Ecto neural progenitor cell (in vitro differentiated cells): ENCODE results near the gene TRIM45.
"Not testable (repeated sequence)": the region's sequence is repeated elsewhere in the genome, so short reads cannot be mapped to it uniquely, and the experiment has no call there.

Experiments
- DNase-seq: peaks from one replicate; pipeline ENCODE4 v3.0.0-alpha.2; 2018; ENCODE audit warnings: low spot score

The TRIM45 gene

GRCh38 chr1:117130526-117130925 is 9.0 kb upstream of the TRIM45 start:
- no peak for DNase-seq

GRCh38 chr1:117128323-117129079 is 7.0 kb upstream of the TRIM45 start:
- no peak for DNase-seq

GRCh38 chr1:117127795-117128194 is 6.2 kb upstream of the TRIM45 start:
- DNase-seq: no peak

- DNase-seq: no peak
Measured at GRCh38 chr1:117124661-117125060, 3.1 kb upstream of the TRIM45 start.

- DNase-seq: no peak
Measured at GRCh38 chr1:117123274-117123673, 1.7 kb upstream of the TRIM45 start.

GRCh38 chr1:117122330-117123025 is 929 bp upstream of the TRIM45 start:
- DNase-seq: no peak

- peak; percentile 55 for DNase-seq
Measured at GRCh38 chr1:117120774-117121588, 568 bp downstream of the TRIM45 start.

- DNase-seq: not testable (repeated sequence)
Measured at GRCh38 chr1:117119144-117119543, 2.4 kb downstream of the TRIM45 start.

GRCh38 chr1:117118137-117118536 is 3.4 kb downstream of the TRIM45 start:
- no peak for DNase-seq

- no peak for DNase-seq
Measured at GRCh38 chr1:117117697-117118096, 3.9 kb downstream of the TRIM45 start.

- DNase-seq: no peak
Measured at GRCh38 chr1:117116784-117117130, 4.8 kb downstream of the TRIM45 start.

- DNase-seq: no peak
Measured at GRCh38 chr1:117116090-117116783, 5.3 kb downstream of the TRIM45 start.

GRCh38 chr1:117114877-117115276 is 6.7 kb downstream of the TRIM45 start:
- DNase-seq: no peak

GRCh38 chr1:117113199-117113598 is 8.3 kb downstream of the TRIM45 start:
- DNase-seq: no peak

GRCh38 chr1:117112047-117112717 is 9.4 kb downstream of the TRIM45 start:
- DNase-seq: no peak

GRCh38 chr1:117110774-117111173 is 10.8 kb downstream of the TRIM45 start:
- DNase-seq: no peak

- no peak for DNase-seq
Measured at GRCh38 chr1:117107364-117107763, 14.2 kb downstream of the TRIM45 start.

GRCh38 chr1:117106478-117106877 is 15.1 kb downstream of the TRIM45 start:
- no peak for DNase-seq

- no peak for DNase-seq
Measured at GRCh38 chr1:117105722-117106121, 15.8 kb downstream of the TRIM45 start.

- no peak for DNase-seq
Measured at GRCh38 chr1:117104986-117105385, 16.6 kb downstream of the TRIM45 start.

- not testable (repeated sequence) for DNase-seq
Measured at GRCh38 chr1:117101858-117102257, 19.7 kb downstream of the TRIM45 start.

- no peak for DNase-seq
Measured at GRCh38 chr1:117101334-117101733, 20.2 kb downstream of the TRIM45 start.
